GM10248 (cell line): ENCODE measurements around the gene ZFYVE9.
A peak's percentile ranks its signal among the peaks of the same experiment; 100 is the strongest.
"Not testable (repeated sequence)": the region's sequence is repeated elsewhere in the genome, so short reads cannot be mapped to it uniquely, and the experiment has no call there.

ENCODE experiments used
- CTCF ChIA-PET: fragments of 300-600 bp; sonication (Branson Sonifier 250); formaldehyde crosslinking; extraction: SDS; loops from one replicate; lab custom pipeline; 2021; ENCODE audit warnings: antibody characterized with exemption; lab: Yijun Ruan, JAX
- POLR2A ChIA-PET: fragments of 350-650 bp; sonication (Branson Sonifier 250); formaldehyde crosslinking; extraction: SDS; loops from one replicate; lab custom pipeline; 2020; ENCODE audit warnings: antibody characterized with exemption; lab: Yijun Ruan, JAX
- DNase-seq: peaks from one replicate; pipeline ENCODE4 v3.0.0; 2012; ENCODE audit errors: extremely low spot score
- CTCF ChIP-seq: IDR thresholded peaks from 2 replicates; pipeline ENCODE4 v1.5.1; 2012; ENCODE audit warnings: mild to moderate bottlenecking, low read depth; ENCODE audit errors: extremely low read depth, missing control alignments, control extremely low read depth

The ZFYVE9 gene

GRCh38 chr1:52168373-52169080, 26.6 kb downstream of the ZFYVE9 start:
- POLR2A ChIA-PET, result no interaction called here

GRCh38 chr1:52171149-52171548, 29.3 kb downstream of the ZFYVE9 start:
- POLR2A ChIA-PET, DNase-seq, CTCF ChIA-PET: not testable (repeated sequence)

More at GRCh38 chr1:52168373-52169080, 26.6 kb downstream of the ZFYVE9 start:
- DNase-seq, result no peak
- CTCF ChIA-PET, result no interaction called here
- TF ChIP-seq CTCF, result no peak

- TF ChIP-seq CTCF, result no peak
- POLR2A ChIA-PET, result no interaction called here
- peak; percentile 34 for DNase-seq
- CTCF ChIA-PET, result no interaction called here
Observed at GRCh38 chr1:52179073-52179472, 37.2 kb downstream of the ZFYVE9 start.

- TF ChIP-seq CTCF, result no peak
- POLR2A ChIA-PET, result no interaction called here
- CTCF ChIA-PET, result no interaction called here
- no peak for DNase-seq
Observed at GRCh38 chr1:52180176-52180575, 38.3 kb downstream of the ZFYVE9 start.

- DNase-seq, CTCF ChIA-PET, POLR2A ChIA-PET: not testable (repeated sequence)
Observed at GRCh38 chr1:52181759-52182158, 39.9 kb downstream of the ZFYVE9 start.

- DNase-seq, POLR2A ChIA-PET: not testable (repeated sequence)
- CTCF ChIA-PET, result interaction anchor here (0.6 kb wide), 1 partner anchor 33 kb away, joined by 3 read pairs; no protein-coding TSS in a partner anchor
Observed at GRCh38 chr1:52182328-52182727, 40.4 kb downstream of the ZFYVE9 start.

- TF ChIP-seq CTCF, result no peak
- DNase-seq, result no peak
- ChIA-PET CTCF (interaction anchor here (0.6 kb wide), 1 partner anchor 32 kb away, joined by 3 read pairs; no protein-coding TSS in a partner anchor), POLR2A (no interaction called here)
Observed at GRCh38 chr1:52182874-52183400, 41.0 kb downstream of the ZFYVE9 start.

GRCh38 chr1:52186449-52186848, 44.6 kb downstream of the ZFYVE9 start:
- no peak for DNase-seq
- CTCF ChIA-PET, result no interaction called here
- POLR2A ChIA-PET, result no interaction called here
- no peak for TF ChIP-seq CTCF
